Measurements from ENCODE around the gene MVB12B.
"Not testable (repeated sequence)": the region's sequence is repeated elsewhere in the genome, so short reads cannot be mapped to it uniquely, and the experiment has no call there.

The MVB12B gene

DNA sequence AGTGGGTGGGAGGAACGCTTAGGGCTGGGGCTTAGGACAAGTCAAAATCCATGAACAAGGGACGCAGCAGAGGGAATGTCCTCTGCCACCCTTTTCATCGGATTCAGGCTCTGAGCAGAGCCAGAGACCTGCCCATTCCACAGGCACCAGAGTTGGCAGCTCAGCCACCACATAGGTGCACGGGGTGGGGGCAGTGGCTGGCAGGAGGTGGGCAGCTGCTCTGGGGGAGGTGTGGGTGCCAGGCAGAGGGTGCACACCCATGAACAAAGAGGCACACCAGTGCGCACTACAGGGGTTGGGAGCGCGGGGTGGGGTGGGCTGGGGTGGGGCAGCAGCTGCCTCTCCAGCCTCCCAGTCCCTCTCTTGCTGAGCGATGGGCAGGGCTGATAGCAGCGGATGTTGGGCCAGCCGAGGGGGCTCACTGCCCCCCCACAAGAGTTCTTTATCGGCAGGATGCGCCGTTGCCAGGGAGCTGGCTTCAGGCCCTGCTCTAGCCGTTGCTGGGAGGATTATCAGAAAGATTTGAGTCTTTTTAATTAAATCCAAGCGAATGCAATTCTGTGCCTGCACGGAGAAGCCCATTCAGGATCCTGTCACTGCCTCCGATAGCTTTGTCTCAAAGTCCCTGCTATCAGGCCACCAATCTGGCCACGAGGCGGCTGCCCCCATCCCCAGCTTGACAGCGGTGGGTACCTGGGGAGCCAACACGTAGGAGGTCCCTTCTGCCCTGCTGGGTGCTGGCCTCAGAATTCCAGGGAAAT is 222.8 kb downstream of the MVB12B start:
- no peak for DNase-seq

DNA sequence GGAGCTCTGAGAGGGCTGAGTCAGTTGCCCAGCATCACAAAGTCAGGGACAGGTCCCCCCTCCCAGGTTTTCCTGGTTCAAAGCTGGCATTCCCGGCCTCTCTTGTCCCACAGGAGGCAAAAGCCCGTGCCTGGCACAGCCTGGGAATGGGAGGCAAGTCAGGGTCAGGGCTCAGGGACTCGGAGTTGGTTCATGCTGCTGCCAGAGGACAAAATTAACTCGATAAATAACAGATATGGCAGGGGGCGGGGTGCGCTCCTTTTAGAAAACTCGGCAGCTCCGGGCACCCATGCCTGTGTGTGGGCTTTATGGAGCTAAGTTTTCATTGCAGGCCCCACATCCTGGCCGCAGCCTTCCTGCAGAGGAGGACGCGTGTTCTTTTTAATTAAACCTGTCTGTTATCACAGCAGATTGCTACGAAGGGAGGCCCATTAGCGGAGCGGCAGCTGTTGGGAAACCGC is 224.3 kb downstream of the MVB12B start:
- no peak for DNase-seq

DNA sequence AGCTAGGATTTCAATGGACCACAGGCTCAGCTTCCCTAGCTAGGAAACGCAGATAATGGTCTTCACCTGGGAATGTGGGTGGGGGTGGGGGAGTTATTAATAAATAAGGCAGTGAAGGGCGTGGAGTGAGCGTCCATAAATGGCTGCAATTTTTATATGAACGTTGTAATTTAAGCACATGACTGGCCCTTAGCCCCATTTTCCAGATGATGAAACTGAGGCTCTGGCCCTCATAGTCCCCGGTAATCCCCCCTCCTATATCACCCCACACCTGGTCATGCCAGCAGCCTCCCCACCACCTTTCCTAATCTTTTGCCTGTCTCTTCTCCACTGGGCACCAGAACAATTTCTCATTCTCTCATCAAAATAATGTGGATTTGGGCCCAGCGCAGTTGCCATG is 225.2 kb downstream of the MVB12B start:
- no peak for DNase-seq

DNA sequence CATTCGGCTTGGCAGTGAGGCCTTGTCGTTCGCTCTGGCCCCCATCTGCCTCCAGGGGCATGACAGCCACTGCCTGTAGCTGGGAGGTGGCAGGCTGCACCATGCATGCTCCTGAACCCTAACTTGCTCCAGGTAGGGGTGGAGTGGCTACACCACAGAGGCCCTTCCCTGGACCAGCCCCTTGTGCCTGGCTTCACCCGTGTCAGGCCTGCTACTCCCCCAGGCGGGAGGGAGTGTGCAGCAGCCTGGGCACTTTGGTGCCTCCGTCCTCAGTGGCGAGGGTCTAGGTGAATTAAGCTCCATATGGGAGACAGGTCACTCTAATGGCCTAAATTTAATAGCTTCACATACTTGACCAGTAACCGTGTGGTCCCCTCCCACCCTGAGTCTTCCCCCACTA is 227.7 kb downstream of the MVB12B start:
- no peak for DNase-seq

DNA sequence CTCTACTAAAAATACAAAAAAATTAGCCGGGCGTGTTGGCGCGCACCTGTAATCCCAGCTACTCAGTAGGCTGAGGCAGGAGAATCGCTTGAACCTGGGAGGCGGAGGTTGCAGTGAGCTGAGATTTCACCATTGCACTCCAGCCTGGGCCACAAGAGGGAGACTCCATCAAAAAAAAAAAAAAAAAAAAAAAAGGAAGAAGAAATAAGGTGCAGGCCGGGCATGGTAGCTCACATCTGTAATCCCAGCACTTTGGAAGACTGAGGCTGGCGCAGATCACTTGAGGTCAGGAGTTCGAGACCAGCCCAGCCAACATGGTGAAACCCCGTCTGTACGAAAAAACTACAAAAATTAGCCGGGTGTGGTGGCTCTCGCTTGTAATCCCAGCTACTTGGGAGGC is 228.8 kb downstream of the MVB12B start:
- DNase-seq = not testable (repeated sequence)
